ENCODE measurements around the gene CEP76.
"Not testable (repeated sequence)": the region's sequence is repeated elsewhere in the genome, so short reads cannot be mapped to it uniquely, and the experiment has no call there.

Gene CEP76

DNA sequence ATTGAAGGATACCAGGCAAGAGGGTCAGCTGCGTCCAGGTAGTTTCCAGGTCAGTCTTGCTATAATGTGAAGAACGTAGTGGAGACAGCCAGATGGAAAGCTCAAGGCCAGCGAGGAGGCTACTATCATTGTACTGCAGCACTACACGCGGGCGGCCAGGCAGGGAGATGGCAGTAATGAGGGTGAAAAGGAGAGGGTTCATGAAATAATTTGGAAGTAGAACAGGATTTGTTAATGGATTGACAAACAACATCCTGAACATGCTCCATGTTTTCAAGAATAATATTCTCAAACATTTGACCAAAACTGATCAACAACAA is 61.7 kb downstream of the CEP76 start:
- no peak for DNase-seq (ENCODE audit: low spot score)

DNA sequence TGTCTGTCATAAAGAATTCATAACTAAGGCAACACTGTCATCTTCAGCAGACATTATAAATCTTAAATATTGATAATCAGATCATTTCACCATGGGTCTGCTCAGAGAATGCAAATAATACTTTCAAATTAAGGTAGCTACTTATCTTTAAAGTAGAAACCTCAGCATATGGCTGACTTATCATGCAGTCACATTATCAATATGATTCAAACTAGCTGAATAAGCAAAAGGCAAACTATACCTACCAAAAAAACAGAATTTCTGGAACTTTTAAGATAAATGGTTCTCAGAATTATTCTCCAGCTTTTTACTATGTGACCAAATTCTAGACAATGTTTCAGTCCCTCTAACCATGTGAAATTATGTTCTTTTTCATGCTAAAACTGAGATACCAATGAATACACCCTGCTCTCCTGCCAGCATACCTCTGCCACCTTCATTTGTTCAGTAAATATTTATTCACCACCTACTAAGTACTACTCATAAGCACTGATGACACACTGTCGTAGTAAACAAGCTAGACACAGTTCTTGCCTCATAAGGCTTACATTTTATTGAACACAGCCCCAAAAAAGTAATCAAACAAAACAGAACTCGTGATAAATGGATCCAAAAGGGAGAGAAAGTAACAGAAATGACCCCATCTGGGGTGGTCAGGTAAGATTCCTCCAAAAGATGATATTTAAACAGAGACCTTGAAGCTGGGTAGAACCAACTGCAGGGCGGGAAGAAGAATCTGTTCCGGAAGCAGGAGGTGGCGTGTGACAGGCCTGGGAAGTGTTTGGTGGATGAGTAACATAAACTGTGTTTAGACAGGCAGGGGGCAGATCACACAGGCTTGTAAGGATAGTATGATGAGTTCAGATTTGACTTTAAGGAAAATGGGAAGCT is 62.3 kb downstream of the CEP76 start:
- peak; percentile 50 for DNase-seq (ENCODE audit: low spot score)

DNA sequence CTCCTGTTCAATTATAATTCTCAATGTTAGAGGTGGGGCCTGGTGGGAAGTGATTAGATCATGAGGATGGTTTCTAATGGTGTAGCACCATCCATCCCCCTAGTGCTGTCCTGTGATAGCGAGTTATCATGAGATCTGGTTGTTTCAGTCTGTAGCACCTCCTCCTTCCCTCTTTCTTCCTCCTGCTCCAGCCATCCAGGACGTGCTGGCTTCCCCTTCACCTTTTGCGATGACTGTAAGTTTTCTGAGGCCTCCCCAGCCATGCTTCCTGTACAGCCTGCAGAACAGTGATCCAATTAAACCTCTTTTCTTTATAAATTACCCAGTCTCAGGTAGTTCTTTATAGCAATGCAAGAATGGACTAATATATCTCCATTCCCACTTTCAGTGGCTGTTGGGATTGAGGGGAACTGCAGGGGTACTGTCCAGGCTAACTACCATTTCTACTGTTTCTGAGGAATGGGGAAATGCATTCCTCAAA is 63.8 kb downstream of the CEP76 start:
- no peak for DNase-seq (ENCODE audit: low spot score)

DNA sequence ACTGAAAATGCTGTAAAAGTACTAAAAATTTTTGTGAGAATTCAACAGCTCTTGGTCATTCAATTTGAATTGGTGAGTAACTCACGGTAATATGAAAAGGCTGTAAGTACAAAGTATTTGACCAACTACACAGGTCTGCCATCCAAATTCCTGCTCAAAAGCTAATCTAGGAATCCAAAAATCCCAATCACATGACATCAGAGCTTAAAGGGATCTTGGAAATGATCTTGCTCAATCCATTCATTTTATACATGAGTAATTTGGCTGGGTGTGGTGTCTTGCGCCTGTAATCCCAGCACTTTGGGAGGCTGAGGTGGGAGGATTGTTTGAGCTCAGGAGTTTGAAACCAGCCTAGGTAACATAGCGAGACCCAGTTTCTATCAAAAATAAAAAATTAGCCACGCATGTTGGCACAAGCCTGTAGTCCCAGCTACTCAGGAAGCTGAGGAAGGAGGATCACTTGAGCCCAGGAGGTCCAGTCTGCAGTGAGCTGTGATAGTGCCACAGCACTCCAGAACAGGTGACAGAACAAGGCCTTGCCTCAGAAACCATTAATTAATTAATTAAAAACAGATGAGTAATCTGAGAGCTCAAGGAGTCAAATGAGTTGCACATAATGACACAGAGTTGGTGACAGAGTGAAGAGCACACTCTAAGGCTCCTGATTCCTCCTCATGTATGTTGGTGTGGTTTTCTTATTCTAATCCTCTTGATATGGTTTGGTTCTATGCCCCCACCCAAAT is 64.5 kb downstream of the CEP76 start:
- no peak for DNase-seq (ENCODE audit: low spot score)

DNA sequence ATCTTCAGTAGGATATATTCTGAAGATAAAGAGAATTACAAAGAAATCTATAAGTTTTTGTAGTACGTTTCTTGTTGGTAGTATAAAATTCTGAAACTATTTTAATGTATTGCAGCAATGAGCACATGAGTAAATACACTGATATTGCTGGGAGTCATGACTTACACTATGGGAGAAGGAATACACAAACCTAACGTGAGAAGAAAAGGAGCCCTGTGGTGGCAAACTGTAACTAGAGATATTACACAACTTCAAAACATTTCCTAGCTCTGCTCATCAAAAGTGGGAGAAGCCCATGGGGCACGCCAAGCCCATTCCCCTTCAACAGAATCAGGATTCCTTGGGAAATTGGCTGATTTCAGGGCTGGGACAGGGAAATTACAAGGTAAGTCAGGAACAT is 65.1 kb downstream of the CEP76 start:
- DNase-seq (ENCODE audit: low spot score), result no peak

DNA sequence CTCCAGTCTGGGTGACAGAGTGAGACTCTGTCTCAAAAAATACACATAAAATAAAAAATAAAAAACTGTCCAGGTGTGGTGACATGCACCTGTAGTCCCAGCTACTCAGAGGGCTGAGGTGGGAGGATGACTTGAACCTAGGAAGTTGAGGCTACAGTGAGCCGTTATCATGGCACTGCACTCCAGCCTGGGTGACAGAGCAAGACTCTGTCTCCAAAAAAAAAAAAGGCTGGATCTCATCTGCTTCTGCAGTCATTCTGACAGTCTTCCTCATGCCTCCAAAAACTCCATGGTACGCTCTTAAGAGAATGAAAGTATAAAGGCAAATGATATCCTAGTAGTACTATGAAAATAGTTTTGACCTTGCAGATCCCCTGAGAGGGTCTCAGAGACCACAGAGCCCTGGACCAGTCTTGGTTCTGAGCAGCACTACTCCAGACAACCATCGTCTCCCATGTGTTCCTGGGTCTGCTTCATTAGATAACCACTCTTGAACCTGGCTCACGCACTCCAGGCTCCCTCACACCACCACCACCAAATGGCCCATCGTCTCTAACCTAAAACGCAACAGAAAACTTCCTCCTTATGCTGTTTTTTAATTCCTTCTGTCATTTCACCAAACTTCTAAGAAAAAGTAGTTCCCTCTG is 70.6 kb downstream of the CEP76 start:
- no peak for DNase-seq (ENCODE audit: low spot score)

DNA sequence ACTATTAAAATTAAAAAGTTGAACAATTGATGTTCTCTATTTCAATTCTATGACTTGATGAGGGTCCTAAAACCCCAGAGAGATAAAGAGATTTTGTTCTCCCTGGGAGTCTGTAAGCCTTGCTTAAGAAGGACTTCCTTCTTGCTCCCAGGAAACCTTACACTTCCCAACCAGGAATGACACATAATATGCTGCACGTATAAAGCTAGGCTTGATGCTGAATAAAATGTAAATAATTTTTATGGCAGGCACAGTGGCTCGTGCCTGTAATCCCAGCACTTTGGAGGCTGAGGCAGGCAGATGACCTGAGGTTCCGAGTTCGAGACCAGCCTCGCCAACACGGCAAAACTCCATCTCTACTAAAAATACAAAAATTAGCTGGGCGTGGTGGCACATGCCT is 72.4 kb downstream of the CEP76 start:
- no peak for DNase-seq (ENCODE audit: low spot score)

DNA sequence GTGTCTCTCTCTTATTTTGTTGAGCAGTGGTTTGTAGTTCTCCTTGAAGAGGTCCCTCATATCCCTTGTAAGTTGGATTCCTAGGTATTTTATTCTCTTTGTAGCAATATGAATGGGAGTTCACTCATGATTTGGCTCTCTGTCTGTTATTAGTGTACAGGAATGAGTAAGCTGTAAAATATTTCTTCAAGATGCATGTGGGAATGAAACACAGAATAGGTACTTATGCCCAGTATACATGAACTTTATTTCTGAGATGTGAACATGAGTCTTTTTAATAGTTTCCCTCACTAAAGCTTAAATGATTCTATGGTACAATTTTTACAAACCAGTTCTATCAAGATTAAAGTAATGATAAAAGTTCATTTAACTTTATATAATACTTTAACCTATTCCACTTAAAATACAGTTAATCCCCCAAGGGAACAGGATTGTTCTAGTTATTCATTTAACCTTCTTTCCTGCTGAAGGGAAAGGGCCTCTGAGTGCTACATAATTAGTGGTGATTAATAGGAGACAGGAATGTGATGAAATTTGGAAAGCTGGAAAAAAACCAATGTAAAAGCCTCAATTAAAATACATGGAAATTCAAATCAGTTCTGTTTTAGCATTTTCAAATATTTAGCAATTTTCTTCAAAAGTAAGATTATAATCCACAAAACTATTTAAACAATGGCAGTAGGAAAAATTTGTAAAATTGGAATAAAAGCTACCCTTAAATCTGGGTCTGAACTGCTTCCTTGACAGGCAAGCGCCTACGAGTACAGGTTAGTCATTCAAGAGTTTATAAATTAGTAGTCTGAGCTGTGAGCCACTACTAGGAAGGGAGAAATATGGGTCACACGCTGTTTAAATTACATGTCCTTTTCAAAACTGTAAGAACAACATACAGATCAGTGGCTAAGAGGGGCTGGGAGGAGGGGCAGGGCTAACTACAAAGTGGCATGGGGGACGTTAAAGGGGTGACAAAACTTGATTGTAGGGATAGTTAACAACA is 73.5 kb downstream of the CEP76 start:
- peak; percentile 33 for DNase-seq (ENCODE audit: low spot score)

DNA sequence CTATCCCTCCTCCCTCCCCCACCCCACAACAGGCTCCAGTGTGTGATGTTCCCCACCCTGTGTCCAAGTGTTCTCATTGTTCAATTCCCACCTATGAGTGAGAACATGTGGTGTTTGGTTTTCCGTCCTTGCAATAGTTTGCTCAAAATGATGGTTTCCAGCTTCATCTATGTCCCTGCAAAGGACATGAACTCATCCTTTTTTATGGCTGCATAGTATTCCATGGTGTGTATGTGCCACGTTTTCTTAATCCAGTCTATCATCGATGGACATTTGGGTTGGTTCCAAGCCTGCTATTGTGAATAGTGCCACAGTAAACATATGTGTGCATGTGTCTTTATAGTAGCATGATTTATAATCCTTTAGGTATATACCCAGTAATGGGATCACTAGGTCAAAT is 75.3 kb downstream of the CEP76 start:
- DNase-seq (ENCODE audit: low spot score), result not testable (repeated sequence)

DNA sequence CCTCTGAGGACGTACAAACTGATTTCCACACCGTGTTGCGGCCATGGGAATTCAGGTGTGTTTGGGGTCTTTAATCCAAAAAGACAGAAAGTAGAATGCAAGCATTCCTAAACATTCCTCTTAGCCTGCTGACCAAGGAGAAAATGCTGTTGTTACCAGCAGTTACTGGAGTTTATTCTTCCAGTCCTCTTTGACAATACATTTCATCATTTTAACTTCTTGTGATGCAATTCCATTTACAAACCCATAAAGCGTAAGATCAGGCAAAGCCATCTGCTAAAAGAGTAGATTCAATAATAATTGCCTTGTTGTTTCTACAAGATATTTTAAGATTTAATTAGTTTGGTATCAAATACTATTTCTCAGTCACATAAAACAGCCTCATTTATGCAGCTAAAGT is 77.3 kb downstream of the CEP76 start:
- no peak for DNase-seq (ENCODE audit: low spot score)
